ENCODE measurements around the gene POLR2J.

POLR2J gene

DNA sequence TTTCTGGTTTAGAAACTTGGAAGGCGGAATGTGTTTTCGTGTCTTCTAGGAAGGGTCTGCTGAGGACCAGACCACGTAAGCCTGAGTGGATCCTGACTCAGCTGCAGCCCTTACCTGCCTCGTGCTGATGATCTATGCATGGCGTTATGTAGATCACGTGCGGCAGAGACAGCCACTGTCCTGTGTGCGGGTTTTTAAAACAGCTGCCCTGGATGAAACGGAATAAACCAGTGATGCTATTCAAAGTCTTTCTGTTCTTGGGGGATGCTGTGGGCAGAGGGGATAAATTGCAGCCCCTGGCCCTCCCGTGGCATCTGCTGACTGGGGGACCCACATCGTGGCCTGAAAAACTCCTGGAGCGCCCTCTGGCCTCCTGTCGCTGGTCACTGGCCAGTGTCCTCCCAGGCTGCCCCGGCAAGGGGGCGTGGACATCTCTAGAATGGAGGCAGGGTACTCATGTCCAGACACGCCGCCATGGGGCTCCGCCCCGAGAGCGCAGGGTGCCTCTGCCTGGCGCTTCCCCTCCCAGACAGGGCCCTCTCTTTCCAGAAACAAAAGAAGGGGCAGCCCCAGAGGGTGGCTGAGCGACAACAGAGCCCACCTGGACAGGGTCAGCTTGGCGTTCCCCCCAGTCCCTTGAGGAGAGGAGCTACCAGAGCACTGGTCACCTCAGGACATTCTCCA, 27.2 kb downstream of the POLR2J start:
- no peak for DNase-seq
- intact Hi-C loops (cut with DNase I) = no loop called here

DNA sequence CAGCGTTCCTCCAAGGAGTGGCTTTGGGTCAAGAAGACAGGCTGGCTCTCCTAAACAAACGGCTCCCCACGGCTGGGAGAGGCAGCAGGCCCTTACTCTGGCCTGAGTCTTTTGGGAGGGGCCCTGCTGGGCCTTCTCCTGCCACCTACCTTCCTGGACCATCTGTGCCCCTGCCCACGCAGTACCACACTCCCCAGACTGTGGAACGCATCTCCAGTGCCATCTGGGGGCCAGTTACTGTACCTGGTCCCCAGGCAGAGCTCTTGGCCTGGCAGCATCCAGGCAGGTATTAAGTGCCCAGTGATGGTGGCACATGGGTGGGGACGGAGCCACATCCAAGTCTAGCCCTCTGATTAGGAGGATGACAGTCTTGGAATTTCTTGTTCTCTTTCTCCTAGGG, 28.5 kb downstream of the POLR2J start:
- intact Hi-C loops (cut with DNase I) = no loop called here
- peak in 1 of 42 donors; percentile 51 for DNase-seq

GRCh38 chr7:102449136-102449535, 29.6 kb downstream of the POLR2J start:
- DNase-seq = no peak
- intact Hi-C loops (cut with DNase I) = no loop called here

- intact Hi-C loops (cut with DNase I) = no loop called here
These were observed 31.4 kb downstream of the POLR2J start for GRCh38 chr7:102447311-102447710.

GRCh38 chr7:102446387-102447156, 32.1 kb downstream of the POLR2J start:
- no peak for DNase-seq
- intact Hi-C loops (cut with DNase I) = no loop called here

More at GRCh38 chr7:102447311-102447710, 31.4 kb downstream of the POLR2J start:
- DNase-seq = no peak

GRCh38 chr7:102445674-102446071, 33.0 kb downstream of the POLR2J start:
- intact Hi-C loops (cut with DNase I) = no loop called here
- no peak for DNase-seq

DNA sequence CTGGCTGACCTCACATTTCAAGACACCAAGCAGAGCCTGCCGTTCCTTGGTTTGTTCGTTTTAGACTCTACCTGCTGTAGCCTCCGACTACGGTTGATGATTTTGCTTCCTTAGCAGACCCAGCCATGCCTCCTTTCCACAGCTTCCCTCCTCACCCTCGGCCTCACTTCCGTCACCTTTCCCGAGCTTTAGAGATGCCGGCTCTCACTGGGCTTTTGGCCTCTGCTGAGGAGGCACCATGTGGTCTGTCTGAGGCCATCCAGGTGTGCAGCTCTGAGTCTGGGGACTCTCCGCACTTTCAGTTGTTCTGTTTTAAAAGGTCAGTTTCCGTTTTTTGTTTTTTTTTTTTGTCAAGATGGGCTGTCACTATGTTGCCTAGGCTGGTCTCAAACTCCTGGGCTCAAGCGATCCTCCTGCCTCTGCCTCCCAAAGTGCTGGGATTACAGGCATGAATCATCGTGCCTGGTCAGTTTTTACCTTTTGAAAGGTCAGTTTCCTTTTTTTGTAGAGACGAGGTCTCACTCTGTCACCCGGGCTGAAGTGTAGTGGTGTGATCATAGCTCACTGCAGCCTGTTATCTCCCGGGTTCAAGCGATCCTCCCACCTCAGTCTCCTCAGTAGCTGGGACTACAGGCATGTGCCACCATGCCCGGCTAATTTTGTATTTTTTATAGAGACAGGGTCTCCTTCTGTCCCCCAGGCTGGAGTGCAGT, 33.6 kb downstream of the POLR2J start:
- no peak for DNase-seq
- intact Hi-C loops (cut with DNase I) = no loop called here

DNA sequence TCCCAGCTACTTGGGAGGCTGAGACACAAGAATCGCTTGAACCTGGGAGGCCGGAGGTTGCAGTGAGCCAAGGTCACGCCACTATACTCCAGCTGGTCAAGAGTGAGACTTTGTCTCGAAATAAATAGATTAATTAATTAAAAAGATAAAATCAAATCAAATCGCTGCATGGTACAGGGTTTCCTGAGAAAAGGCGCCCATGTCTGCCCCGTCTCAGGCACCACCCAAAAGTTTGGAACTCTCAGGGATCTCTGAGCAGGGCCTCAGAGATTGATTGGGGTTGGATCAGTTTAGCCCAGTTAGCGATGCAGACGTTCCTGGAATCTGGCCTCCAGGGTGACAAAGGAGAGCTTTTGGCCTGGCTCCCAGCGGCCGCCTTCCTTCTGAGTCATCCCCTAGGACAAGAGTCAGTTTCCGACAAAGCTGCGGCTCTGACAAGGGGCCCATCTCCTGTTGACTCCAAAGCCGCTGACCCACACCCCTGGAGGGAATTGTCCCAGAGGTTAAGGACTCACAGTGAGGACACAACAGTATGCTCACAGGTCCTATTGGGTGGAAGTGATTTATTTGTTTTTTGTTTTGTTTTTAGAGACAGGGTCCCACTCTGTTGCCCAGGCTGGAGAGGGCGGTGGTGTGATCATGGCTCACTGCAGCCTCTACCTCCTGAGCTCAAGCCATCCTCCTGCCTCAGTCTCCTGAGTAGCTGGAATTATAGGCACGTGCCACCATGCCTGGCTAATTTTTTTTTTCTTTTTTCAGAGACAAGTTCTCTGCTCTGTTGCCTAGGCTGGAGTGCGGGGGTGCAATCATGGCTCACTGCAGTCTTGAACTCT, 38.5 kb downstream of the POLR2J start:
- DNase-seq = no peak
- intact Hi-C loops (cut with DNase I) = no loop called here

DNA sequence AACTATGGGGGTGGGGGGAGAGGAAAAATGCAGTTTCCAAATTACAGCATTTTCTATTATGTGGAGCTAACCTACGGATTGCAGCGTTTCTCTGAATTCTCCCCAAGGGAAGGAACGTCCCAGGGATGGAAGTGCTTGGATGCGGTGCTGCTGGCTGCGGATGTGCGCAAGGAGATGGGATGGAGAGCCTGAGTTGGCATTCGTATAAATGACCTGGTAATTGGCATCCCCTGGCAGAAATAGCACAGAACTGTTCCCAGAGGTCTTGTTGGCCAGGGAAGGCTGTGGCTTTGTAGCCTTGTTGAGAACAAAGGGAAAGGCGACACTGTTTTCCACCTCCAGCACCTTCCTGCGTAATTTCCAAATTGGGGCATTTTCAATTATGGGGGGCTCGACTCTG, 42.6 kb downstream of the POLR2J start:
- intact Hi-C loops (cut with DNase I) = no loop called here
- DNase-seq = no peak

DNA sequence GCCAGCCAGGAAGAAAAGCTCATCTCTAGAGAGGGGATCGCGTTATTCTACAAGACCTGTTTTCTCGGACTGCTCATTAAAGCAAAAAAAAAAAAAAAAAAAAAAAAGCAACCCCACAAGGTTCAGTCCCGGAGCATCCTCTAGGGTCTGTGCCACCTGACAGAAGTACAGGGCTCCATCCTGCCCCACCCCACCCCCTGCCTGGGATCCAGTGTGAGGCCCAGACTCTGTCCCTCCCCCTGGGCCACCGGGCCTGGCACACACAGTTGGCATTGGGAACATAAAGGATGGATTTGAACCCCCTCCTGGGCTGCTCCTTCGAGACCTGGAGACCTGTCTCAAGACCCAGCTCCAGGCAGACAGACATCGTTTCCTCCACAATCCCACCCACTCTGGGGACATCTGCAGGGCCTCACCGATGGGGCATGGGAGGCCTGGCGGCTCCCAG, 44.7 kb downstream of the POLR2J start:
- intact Hi-C loops (cut with DNase I) = no loop called here
- DNase-seq = peak in 2 of 42 donors; percentile 27 to 49

GRCh38 chr7:102433219-102434038, 45.3 kb downstream of the POLR2J start, which contains the start of gene ORAI2:
Gene ORAI2 (plus strand): TSS chr7:102433575. CDS start chr7:102438957, 5,382 bp downstream.
- intact Hi-C loops (cut with DNase I) = loop anchor here (2.0 kb wide), 1 partner anchor 37 kb away; the partner anchor contains the start of gene PRKRIP1
- peak; percentile 42 to 96 (median 90) for DNase-seq

- intact Hi-C loops (cut with DNase I) = loop anchor here (2.0 kb wide), 1 partner anchor 36 kb away; the partner anchor contains the start of gene PRKRIP1
- no peak for DNase-seq
These were observed 46.1 kb downstream of the POLR2J start for GRCh38 chr7:102432442-102433218.

DNA sequence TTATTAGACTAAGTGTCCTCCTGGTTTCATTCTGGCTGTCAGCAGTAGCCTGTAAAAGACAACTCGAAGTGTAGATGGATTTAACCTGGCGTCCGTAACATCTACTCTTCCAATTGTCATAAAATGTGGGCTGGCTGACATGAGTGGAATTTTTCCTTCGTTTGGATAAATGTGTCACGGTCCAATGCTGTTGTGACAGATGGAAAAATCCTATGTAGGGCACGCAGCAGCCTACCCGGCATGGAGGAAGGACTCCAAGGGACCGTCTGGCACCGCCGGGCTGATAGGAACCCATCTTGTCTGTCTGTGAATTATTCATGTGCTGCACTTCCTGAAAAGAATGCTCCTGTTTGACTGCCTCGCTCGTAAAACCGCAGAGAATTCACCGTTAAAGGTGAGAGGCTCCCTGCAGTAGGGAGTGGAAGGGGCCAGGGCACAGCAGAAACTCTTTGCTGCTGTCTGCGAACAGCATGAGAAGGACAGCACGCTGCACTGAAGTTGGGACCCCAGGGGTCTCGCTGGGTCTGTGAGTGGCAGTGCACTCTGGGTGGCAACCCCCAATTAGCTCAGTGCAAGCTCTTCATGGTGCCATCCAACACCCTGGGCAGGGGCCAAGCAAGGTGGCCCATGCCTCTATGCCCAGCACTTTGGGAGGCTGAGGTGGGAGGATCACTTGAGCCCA, 47.0 kb downstream of the POLR2J start:
- peak in 19 of 42 donors; percentile 16 to 74 (median 49) for DNase-seq
- intact Hi-C loops (cut with DNase I) = loop anchor here (2.0 kb wide), 1 partner anchor 35 kb away; the partner anchor contains the start of gene PRKRIP1

DNA sequence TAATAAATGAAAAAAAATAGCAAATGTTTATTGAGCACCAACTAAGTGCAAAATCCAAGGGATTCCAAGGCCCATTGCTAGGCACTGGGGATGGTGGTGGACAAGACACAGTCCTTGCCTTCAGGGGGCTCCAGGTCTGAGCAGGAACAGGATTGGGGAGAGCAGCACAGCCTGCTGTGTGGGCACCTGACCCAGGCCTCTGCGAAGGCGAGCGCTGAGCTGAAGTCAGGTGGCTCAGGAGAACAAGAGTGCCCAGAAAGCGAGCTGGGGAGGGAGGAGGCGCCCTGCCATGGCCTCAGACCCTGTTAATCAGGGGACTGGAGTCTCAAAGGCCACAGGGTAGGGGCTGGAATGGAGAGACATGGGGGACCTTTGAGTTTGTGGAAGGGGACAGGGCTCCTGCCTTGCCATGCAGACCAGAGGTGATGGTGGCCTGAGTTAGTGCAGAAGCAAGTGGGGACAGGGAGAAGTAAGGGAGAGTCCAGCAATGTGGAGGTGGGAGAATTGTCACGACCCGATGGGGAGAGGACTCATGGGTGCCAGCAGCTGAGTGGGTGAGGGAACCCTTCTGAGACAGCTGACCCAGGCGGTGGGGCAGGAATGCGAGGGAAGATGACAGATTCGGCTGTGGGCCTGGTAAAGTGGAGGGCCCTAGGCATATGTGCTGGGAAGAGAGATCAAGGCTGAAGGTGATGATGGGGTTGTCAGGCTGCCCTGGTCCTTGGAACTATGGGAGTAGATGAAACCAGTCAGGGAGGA, 49.4 kb downstream of the POLR2J start:
- intact Hi-C loops (cut with DNase I) = no loop called here
- DNase-seq = no peak

- intact Hi-C loops (cut with DNase I) = no loop called here
- DNase-seq = no peak
These were observed 51.7 kb downstream of the POLR2J start for GRCh38 chr7:102427019-102427405.
